MM.1S (cell line): ENCODE measurements around the gene AGPS.

ENCODE experiments used
- CTCF ChIP-seq: fragments of 300-600 bp; sonication (generic); IDR thresholded peaks from 2 replicates; pipeline ENCODE4 v1.5.1; 2016; ENCODE audit warnings: antibody characterized with exemption, low read length, mixed read lengths
- EZH2phosphoT487 ChIP-seq: fragments of 300-600 bp; sonication (generic); IDR thresholded peaks from 2 replicates; pipeline ENCODE4 v1.6.1; 2018; ENCODE audit warnings: antibody characterized with exemption, low read length

GRCh38 chr2:177496921-177497320 is 104.3 kb downstream of the AGPS start:
- TF ChIP-seq EZH2phosphoT487 = no peak
- no peak for TF ChIP-seq CTCF
